Measurements from ENCODE around the gene RBM47.

Gene RBM47

Small RNA genes lying within 50 kb of the gene (microRNA-seq; reads per million reads assigned to microRNA genes)
- 1.8 reads per million for gene MIR4802
